HG02763 (cell line): ENCODE data around the gene RABEP2.
A peak's percentile ranks its signal among the peaks of the same experiment; 100 is the strongest.
"Not testable (repeated sequence)": the region's sequence is repeated elsewhere in the genome, so short reads cannot be mapped to it uniquely, and the experiment has no call there.

Source experiments
- ATAC-seq: cut with Tn5 transposase; IDR thresholded peaks from one replicate; pipeline ENCODE4 v1.9.1; 2021; ENCODE audit warnings: mild to moderate bottlenecking, moderate library complexity; ENCODE audit not compliant: unreplicated experiment

RABEP2 gene

DNA sequence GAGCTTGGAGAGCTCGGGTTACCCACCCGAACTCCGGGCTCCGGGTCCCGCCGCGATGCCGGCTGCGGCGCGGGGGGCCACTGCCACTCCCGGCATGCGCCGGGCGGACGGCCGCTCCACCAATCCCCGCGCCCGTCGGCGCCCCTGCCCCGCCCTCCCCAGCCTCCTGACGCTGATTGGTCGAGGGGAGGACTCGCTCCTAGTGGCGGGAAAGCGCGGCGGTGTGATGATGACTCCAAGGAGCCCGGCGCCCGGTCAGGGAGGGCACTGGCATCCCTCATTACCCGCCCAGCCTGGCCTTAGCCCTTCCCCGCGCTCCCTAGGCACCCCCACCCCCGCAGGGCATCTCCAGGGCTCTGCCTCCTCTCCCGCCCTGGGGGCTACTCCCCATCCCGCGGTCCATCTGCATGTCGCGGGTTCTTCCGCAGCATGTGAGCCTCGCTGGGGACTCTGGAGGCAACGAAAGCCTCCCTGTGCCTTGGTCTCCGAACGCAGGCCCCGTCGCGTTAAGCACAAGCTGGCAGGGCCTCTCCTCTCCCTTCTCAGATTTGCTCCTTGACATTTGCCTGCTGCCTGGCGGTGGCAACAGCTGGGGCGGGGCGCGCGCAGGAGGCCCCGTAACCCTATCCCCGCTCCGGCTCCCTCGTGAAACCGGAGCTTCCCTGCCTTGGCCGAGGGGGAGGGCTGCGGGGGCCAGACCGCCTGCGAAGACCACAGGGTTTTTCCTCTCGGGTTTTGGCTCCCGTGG, 45.0 kb downstream of the RABEP2 start:
- peak; percentile 83 for ATAC-seq

GRCh38 chr16:28879261-28879840, 45.7 kb downstream of the RABEP2 start:
- ATAC-seq: peak; percentile 23

- no peak for ATAC-seq
Measured at GRCh38 chr16:28878083-28878926, 46.7 kb downstream of the RABEP2 start, which contains the start of gene ATP2A1. TSS of gene ATP2A1 (plus strand) at chr16:28878488. CDS start at chr16:28878672, 184 bp downstream.

DNA sequence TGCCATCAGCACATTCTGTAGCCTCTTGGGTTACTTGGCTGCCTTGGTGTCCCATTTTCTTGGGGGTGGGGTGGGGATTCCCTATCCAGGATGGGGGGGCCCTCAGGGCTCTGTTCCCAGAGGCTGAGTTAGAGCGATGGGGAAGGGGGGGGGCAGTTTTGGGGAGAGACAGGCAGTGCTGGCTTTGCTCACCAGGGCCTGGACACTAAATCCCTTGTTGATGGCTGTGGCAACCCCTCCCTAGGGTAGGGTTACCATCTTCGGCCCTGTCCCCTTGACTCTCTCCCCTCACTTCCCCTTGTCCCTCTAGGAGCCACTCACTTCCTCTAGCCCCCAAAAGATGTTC, 47.4 kb downstream of the RABEP2 start:
- no peak for ATAC-seq

DNA sequence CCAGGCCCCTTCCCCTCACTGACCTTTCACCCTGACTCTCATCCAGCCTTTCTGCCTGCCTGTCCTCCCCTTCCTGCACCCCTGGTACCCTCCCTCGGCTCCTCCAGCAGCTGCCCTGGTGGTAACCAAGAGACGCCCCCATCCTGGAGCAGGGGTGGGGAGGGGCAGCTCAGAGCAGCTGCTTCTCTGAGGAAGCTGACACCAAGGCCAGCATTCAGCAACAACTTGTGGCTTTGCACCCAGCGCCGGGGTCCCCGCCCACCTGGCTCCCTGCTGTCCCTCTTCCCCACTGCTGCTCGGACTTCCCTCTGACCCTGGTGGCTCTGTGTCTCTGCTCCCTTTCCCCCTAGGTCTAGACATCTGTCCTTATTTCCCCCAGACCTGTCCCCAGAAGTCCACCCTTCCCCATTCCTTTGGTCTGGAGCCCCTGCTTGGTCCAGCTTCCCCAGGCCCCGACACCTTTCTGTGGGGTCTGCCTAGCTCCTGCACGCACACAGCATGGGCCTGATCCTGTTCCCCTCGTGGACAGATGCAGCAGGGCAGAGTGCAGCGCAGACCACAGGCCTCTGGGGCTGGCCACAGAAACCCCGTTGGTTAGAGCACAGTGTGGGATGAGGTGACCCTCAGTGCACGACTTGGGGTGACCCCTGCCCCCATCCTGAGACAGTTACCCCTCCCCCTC, 47.9 kb downstream of the RABEP2 start:
- no peak for ATAC-seq

GRCh38 chr16:28876019-28876659, 48.9 kb downstream of the RABEP2 start:
- ATAC-seq: no peak

DNA sequence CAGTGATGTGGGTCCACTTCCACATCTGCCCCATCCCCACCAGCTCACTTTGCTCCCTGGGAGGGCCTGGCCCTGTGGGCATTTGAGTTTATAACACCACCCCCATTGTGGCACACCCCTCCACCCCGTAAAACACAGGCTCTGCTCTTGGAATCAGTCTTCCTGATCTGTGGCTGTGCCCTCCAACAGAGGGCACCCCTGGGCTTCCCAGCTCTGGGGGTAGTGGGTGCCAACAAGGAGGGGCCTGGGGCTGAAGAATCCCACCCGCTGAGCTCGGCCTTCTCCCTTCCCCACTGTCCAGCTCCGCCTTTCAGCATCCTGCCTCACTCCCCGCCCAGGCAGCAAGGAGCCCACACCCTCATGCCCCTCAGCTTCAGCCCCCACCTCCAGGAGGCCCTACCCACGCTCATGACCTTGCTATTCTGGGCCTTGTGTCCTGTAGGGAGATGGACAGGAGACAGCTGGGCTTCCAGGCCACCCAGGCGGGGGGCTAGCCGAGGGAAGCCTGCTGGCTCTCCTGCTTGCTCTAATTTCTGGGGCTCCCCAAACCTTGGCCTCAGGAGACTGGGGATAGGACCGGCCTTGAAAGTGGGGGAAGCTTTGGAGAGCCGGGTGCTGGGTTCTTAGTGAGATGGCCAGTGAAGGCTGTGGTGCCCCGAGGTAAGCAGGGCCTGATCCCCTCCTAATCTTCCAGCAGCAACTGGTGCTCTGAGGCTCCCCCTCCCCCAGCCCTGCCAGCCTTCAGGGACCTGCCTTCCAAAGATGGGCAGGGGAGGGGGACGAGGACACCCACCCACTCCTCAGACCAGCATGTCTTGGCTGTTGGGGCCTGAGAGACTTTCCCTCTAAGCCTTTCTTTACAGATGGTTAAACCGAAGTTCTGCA, 49.7 kb downstream of the RABEP2 start:
- ATAC-seq: no peak

- no peak for ATAC-seq
Measured at GRCh38 chr16:28874406-28874805, 50.6 kb downstream of the RABEP2 start.

- no peak for ATAC-seq
Measured at GRCh38 chr16:28873543-28874201, 51.4 kb downstream of the RABEP2 start.

DNA sequence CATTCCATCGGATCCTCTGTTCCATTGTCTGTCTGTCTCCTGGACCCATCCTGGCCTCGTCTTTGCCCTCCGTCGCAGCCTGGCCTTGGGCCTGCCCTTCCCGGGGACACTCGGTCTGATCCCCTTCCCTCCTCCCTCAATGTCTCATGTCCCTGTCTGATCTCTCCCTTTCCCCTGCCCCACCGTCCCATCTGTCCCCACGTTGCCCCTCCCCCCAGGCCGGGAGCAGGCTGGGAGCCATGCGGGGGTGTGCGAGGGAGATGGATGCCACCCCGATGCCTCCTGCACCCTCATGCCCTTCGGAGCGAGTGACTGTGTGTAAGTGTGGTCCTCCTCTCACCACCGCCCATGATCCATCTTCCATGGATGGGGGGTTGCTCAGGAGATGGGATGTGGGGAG, 52.1 kb downstream of the RABEP2 start:
- no peak for ATAC-seq

DNA sequence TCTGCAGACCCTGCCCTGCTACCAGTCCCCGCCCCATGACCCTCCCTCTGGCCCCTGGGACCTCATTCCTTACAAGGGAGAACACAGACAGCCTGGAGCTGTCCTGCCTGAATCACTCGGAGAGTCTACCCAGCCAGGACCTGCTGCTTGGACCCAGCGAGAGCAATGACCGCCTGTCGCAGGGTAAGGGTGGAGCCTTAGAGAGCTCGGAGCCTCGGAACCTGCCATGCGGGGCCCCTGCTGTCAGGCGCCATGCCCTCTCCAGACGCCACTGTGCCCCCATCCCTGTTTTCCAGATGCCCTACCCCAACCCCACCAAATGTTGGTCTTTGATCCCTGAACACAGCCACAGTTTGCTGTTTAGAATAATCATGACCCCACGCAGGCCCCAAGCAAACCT, 55.8 kb downstream of the RABEP2 start:
- ATAC-seq: no peak

GRCh38 chr16:28867646-28868045, 57.4 kb downstream of the RABEP2 start:
- not testable (repeated sequence) for ATAC-seq

GRCh38 chr16:28867241-28867640, 57.8 kb downstream of the RABEP2 start:
- ATAC-seq: no peak

- no peak for ATAC-seq
Measured at GRCh38 chr16:28866454-28866804, 58.6 kb downstream of the RABEP2 start.

GRCh38 chr16:28865722-28866453, 59.1 kb downstream of the RABEP2 start:
- no peak for ATAC-seq

DNA sequence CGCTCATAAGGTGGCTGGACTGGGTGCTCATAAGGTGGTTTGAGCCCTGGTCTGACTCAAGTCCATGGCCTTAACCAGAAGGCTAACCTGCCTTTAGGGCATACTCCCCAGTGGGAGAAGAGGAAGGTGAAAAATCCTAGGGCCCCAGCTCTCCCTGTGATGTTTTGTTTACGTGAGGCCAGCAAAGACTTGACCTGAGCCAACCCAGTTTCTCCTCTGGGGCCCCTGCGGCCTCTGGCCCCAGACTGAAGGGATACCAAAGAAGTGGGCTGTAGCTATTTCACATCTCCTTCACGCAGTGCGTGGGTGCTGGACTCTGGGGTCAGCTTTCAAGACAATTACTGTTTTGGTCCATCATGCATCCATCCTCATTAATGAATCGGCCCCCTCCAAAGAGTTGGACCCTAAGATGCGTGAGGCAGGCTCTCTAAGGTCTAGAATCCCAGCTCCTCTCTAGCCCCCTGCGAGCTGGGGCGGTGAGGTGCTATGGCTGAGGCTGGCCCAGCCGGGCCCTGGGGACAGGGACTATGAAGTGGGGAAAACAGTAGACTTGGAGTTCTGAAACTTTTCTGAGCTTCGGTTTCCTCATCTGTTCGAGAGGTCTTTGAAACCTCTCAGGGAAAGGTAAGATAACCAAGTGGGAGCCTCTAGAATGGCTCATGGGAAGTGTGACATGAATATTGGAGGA, 59.9 kb downstream of the RABEP2 start:
- no peak for ATAC-seq

GRCh38 chr16:28863929-28864793, 60.9 kb downstream of the RABEP2 start:
- no peak for ATAC-seq
